Effector CD4-positive, alpha-beta T cell (primary cell): ENCODE results near the gene PAX2.

Source experiments
- DNase-seq: peaks from one replicate; pipeline ENCODE4 v3.0.0-alpha.2; 2020

Gene PAX2

DNA sequence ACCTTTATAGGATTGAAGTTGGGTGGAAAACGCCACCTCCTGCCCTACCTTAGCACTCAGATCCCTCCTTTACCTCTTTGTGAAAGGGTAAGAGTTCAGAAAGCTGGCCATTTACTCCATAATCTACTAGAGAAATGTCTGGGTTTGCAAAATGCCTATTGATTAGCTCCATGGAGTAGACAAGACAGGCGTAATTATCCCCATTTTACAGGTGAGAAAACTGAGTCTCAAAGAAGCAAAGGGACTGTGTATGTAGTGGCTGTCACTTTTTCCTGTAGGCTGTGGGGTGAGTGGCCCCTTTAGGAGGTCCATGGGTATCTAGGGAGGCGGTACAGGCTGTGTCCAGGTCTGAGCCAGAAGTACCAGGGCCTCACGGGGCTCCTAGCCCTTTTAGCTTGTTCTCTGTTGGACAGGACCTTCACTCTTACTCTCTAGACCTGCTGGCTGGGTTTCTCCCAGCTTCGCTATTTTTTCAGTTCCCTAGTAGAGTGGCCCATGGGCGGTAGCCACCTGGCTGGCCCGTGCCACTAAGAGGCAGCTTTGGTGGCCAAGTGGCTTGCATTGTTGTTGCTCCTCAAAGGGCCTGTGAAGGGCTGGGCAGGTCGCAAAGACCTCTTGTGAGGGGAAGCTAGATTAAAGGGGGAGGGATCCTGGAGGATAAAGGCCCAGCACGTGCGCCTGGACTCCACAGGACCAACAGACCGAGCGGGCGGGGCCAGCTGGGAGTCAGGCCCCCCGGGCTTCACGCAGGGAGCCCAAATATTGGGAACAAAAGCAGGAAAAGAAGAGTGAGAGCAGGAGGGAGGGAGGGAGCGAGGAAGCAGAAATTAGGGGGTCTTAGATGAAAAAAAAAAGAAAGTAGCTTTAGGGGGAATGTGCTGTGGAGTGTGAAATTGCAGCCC lies 4.7 kb upstream of the PAX2 start:
- no peak for DNase-seq

DNA sequence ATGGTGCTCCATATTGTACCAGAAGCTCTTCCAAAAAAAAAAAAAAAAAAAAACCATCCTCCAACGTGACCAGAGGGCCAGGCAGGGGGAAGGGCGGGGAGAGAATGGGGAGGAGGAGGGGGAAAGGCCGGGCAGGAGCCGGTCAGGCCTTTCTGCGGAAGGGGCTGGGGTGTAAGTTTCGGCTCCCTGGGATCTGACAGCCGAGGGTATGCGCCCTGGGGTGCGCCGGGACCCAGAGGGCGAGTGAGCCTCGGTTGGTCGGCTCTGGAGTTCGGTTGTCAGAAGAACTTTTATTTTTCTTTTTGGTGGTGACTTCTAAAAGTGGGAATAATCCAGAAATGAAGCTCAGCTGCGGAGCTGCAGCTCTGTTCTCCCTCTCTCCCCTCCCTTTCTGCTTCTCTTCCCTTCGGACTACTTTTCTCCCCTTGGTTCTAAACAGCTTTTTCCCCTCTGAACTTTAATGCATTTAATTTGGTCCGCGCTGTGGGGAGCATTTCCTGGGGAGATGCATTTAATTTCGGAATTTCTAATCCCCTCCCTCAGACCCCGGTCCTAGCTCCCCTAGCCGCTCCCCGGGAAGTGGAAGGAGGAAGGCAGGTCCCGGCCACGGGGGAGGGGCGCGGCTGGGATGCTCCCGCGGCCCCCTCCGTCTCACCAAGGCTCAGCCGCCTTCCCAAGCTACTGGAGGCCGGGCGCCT lies 3.9 kb upstream of the PAX2 start:
- no peak for DNase-seq

DNA sequence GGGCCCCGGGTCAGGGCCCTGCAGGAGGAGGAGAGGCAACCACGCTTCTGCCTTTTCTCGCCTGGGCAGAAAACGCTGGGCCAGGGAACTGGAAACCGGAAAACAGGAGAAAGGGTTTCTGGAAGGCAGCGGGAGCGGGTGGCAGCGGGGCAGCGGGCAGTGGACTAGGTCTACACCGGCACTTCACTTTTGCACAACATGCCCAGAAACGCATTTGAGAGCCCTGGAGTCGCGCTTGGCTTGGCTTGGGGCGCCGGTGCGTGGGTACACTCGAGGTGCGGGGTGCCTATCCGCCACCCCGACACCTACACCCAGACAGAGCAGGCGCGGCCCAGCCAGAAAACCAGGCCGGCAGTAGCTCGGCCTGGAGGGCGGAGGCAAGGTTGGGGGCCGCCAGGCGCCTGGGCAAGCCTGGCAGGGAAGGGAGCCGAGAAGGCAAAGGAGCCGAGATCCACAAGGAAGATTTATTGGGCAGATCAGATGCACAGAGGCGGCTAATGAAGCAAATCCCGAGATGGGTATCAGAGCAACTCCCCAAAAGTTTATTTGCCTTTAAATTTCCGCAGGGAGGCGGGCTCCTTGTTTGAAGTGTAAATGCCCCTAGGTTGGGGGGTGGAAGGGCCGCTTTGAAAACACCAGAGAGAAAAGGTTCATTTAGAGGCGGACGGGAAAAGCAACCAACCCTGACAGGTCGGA lies 3.2 kb upstream of the PAX2 start:
- DNase-seq = no peak

DNA sequence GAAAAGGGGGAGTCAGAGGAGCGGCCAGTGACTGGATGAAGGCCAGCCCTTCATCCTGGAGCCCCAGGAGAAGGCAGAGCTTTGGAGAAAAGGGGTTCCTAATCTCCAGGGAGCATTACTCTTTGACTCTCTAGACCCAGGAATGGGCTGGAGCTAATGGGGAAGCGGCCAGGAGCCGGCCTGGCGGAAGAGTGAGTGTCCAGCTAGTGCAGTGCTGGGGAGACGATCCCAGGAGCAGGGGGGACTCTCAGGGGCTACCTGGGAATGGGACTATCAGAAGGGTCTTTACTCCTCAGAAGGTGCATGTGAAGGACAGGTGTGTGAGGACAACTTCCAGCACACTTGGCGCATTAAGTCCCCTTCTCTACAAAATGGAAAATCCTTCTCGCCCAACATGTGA lies 2.4 kb upstream of the PAX2 start:
- no peak for DNase-seq

DNA sequence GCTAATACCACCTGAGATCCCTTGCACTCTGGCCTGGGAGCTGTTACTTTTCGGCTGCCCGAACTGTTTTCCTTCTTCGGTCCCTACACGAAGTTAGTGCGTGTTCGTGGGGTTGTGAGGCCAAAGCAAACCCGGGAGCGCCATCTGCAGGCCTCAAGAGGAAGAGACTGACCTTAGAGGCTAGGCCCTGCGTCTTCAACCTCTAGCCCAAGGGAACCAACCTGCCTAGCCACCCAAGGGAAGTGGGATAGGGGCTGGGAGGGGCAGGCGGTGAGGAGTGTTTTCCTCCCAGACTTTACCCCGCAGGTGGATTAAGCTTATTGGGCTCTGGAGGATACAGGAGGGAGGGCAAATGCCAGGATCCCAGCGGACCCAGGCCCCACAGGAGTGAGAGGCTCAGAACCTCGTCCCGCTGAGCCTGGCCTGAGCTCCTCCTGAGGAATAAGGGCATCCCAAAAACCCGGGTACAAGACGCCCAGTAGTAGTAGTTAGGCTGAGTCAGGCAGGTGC lies 1.7 kb upstream of the PAX2 start:
- no peak for DNase-seq

DNA sequence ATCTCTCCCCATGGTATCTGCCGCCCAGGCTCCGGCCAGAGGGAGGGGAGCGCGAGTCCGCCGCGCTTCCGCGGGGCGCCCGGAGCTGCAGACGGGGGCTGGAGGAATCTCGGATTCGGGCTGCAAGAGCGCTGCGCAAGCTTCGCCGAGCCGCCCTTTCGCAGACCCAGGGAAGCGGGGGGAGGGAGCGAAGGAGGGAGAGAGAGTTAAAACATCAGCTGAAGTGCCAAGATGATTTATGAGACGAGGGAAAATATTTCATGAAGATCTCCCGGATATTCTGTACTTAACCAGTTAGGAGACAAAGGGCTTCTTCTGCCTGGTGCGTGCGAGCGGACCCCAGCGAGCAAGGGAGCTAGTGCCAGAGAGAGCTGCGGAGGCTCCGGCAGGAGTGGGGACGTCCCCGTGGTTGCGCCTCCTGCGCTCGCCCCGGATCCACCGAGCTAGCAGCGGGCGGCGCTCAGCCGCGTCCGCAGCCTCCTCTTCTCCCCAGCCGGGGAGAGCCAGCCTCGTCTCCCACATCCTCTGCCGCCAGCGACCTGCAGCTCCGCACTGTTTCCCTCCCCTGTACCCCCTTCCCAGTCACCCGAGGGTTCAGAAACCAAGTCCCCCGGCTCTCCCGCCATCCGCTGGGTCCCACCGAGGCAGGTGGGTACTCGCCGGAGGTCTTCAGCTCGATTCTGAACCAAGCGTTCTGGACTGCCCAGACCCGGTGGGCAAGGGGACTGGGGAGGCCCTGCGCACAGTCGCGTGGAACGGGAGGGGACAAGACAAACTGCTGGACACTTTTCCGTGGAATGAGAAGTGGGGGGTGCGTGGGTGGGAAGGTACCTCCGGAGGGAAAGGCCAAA lies 1.0 kb upstream of the PAX2 start:
- DNase-seq = no peak

DNA sequence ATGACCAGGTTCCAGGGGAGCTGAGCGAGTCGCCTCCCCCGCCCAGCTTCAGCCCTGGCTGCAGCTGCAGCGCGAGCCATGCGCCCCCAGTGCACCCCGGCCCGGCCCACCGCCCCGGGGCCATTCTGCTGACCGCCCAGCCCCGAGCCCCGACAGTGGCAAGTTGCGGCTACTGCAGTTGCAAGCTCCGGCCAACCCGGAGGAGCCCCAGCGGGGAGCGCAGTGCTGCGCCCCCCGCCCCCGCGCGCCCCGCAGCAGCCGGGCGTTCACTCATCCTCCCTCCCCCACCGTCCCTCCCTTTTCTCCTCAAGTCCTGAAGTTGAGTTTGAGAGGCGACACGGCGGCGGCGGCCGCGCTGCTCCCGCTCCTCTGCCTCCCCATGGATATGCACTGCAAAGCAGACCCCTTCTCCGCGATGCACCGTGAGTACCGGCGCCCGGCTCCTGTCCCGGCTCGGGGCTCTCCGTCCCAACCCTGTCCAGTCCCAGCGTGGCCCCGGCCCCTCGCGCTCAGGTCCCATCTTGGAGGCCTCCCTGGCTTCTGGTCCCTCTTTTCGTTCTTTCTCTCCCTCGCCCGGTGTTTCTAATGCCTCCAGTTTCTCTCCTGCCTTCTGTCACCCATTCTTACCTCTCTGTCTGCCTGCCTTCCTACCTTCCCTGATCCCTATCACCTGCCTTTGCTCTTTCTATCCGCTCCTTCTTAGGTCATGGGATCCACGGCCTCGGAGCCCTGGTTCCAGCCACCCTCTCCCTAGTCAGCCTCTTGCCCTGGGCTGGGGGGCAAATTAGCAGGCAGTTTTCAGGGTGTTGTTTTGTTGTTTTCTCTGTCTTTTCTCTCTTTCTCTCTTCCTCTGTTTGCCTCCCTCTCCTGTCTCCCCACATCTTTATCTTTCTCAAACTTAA lies 751 bp downstream of the PAX2 start:
- no peak for DNase-seq

DNA sequence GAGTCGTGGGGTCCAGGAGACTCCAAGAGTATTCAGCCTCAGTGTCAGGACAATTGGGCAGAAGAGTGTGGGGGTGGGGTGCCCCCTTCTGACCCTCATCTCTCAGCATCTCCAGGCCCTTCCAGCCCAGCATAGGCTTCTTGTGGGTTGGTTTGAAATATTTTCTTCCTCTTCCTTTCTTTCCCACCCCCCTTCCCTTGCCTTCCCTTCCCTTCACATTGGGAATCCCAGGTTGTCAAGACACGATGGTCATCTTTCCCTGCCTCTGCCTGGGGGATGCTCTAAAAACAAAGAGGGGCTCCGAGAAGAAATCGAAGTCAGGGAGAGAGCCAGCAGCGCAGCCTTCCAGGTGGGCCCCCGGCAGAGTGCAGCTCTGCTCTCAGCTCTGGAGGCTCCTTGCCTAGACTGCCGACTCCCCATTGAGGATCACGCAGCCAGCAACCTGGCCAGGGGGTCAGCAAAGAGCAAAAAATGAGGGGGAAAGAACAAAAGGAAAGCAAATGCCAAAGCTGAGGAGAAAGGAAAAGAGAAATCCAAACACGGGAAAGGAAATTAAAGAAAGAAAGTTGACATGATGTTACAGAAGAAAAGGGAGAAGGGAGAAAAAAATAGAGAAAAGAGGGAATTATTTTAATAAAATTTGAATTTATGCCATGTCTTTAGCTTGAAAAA lies 1.5 kb downstream of the PAX2 start:
- no peak for DNase-seq

- DNase-seq = no peak
These were observed 2.3 kb downstream of the PAX2 start for GRCh38 chr10:100747456-100748230.

- no peak for DNase-seq
These were observed 3.1 kb downstream of the PAX2 start for GRCh38 chr10:100748231-100749058.

GRCh38 chr10:100749059-100749308 lies 3.6 kb downstream of the PAX2 start:
- DNase-seq = no peak

- DNase-seq = no peak
These were observed 4.2 kb downstream of the PAX2 start for GRCh38 chr10:100749309-100750217.

GRCh38 chr10:100750291-100751210 lies 5.2 kb downstream of the PAX2 start:
- DNase-seq = no peak

GRCh38 chr10:100751211-100751933 lies 6.0 kb downstream of the PAX2 start:
- no peak for DNase-seq

GRCh38 chr10:100755821-100756220 lies 10.4 kb downstream of the PAX2 start:
- DNase-seq = no peak

DNA sequence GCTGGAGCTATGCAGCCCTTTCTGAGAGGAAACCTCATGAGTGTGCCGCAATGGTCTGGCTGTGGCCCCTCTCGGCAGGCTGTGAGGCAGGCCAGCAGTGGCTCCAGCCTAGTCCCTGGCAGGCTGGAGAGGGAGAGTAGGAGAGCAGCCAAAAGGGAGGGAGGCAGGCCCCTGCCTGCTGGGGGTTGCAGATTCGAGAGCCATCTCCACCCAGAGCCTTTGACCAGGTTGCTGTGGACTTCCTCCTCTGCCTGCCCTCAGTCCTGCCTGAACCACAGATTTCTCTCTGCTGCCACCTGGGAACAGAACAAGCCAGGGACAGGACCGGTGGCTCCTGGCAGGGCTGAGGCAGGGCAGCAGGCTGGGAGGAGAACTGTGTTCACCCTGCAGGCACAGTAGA lies 13.9 kb downstream of the PAX2 start:
- DNase-seq = no peak
